NT2/D1 (cell line): Measurements from ENCODE around the gene OGFOD1.

Experiments used
- YY1 ChIP-seq: IDR thresholded peaks from 2 replicates; pipeline ENCODE4 v1.6.1; 2011; ENCODE audit not compliant: insufficient read length, insufficient read depth
- ZNF274 ChIP-seq: IDR thresholded peaks from 2 replicates; pipeline ENCODE4 v1.6.1; 2011; ENCODE audit warnings: mild to moderate bottlenecking, low read depth, low read length

DNA sequence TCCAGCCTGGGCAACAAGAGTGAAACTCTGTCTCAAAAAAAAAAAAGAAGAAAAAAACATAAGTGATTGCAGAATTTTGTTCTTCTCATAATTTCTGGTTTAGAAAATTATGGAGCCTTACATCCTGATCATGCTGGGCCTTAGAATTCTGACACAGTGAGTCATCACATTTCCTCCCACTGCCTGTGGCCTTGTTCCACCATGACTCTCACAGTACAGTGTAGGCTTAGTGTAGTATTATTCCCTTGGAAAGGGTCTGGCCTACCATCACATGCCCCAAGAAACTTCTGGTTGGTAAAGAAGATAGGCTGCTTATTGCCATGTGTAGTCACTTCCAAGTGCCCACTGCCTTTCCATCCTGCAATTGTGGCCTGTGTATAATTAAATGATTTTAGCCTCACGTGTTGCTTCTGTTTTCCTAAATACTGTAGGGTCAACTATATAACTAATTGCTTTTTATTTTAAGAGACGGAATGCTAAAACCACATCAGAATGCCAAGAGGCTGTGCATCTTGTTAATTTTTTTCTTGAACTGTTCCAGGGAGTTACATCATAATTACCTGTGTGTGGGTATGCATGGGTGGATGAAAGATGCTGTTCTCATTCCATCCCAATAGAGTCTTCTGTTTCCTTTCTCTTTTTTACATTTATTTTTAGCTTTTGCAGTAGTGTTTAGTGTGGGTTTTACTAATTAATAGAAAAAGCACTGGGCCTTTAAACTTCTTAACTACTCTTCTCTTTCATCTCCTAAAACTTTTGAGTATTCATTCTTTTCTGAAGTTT lies 25.9 kb downstream of the OGFOD1 start:
- TF ChIP-seq ZNF274 (no peak), YY1 (no peak)
